SK-N-SH treated with all-trans-retinoic acid at 6 μM for 48 hours (cell line): ENCODE results near the gene GPR137.
"Not testable (repeated sequence)": the region's sequence is repeated elsewhere in the genome, so short reads cannot be mapped to it uniquely, and the experiment has no call there.

Experiments
- ATAC-seq: fragments of 200-7000 bp; cut with Tn5 transposase; 3 replicates; pipeline ENCODE4 v1.9.1; 2020; ENCODE audit warnings: mild to moderate bottlenecking, moderate library complexity
- ARNTL ChIP-seq: fragments of 450-650 bp; formaldehyde crosslinking; IDR thresholded peaks from 2 replicates; pipeline ENCODE4 v1.5.0; 2020; ENCODE audit warnings: low read depth, mild to moderate bottlenecking, moderate library complexity, borderline replicate concordance
- CREB5 ChIP-seq: fragments of 250-450 bp; sonication (Bioruptor Pico); IDR thresholded peaks from 2 replicates; pipeline ENCODE4 v1.5.1; 2020; ENCODE audit warnings: low read depth, mild to moderate bottlenecking, moderate library complexity
- CSDC2 ChIP-seq: fragments of 250-450 bp; sonication (Bioruptor Pico); IDR thresholded peaks from 2 replicates; pipeline ENCODE4 v1.5.0; 2020; ENCODE audit warnings: mild to moderate bottlenecking, moderate library complexity
- CSRNP3 ChIP-seq: fragments of 250-450 bp; sonication (Bioruptor Pico); IDR thresholded peaks from 2 replicates; pipeline ENCODE4 v1.5.1; 2021; ENCODE audit warnings: mild to moderate bottlenecking, moderate library complexity
- ESRRG ChIP-seq: fragments of 250-450 bp; sonication (Bioruptor Pico); IDR thresholded peaks from 2 replicates; pipeline ENCODE4 v1.6.1; 2021; ENCODE audit warnings: mild to moderate bottlenecking
- ISL1 ChIP-seq: fragments of 250-450 bp; sonication (Bioruptor Pico); IDR thresholded peaks from 2 replicates; pipeline ENCODE4 v2.1.2; 2022; ENCODE audit warnings: mild to moderate bottlenecking, moderate library complexity
- POU6F1 ChIP-seq: fragments of 250-450 bp; sonication (Bioruptor Pico); IDR thresholded peaks from 2 replicates; pipeline ENCODE4 v1.8.0; 2021; ENCODE audit warnings: low read depth, mild to moderate bottlenecking, moderate library complexity, borderline replicate concordance
- PPARA ChIP-seq: fragments of 250-450 bp; sonication (Bioruptor Pico); IDR thresholded peaks from 2 replicates; pipeline ENCODE4 v1.5.0; 2020; ENCODE audit warnings: mild to moderate bottlenecking, borderline replicate concordance
- TOX ChIP-seq: fragments of 250-450 bp; sonication (Bioruptor Pico); IDR thresholded peaks from 2 replicates; pipeline ENCODE4 v1.8.0; 2021; ENCODE audit warnings: mild to moderate bottlenecking, moderate library complexity, borderline replicate concordance
- ZFP3 ChIP-seq: fragments of 250-450 bp; sonication (Bioruptor Pico); IDR thresholded peaks from 2 replicates; pipeline ENCODE4 v1.5.0; 2020; ENCODE audit warnings: mild to moderate bottlenecking, moderate library complexity
- ZNF565 ChIP-seq: fragments of 450-650 bp; formaldehyde crosslinking; conservative IDR thresholded peaks from 2 replicates; pipeline ENCODE4 v1.5.0; 2020; ENCODE audit warnings: low read depth, mild to moderate bottlenecking, moderate library complexity
- ZNF8 ChIP-seq: fragments of 450-650 bp; formaldehyde crosslinking; IDR thresholded peaks from 2 replicates; pipeline ENCODE4 v1.5.0; 2020; ENCODE audit warnings: mild to moderate bottlenecking, moderate library complexity

The GPR137 gene

GRCh38 chr11:64314805-64315561 lies 29.3 kb downstream of the GPR137 start (continued):
- TF ChIP-seq CREB5 (CRISPR knock-in tag) (no peak), ZNF8 (CRISPR knock-in tag) (no peak), POU6F1 (no peak), ESRRG (CRISPR knock-in tag) (no peak), PPARA (CRISPR knock-in tag) (no peak), ZNF565 (no peak), ISL1 (CRISPR knock-in tag) (no peak)

- ATAC-seq: not testable (repeated sequence)
Observed at GRCh38 chr11:64315667-64316526, 30.2 kb downstream of the GPR137 start.

GRCh38 chr11:64316672-64317324 lies 31.1 kb downstream of the GPR137 start:
- ATAC-seq: peak; percentile 5
- TF ChIP-seq ZNF8 (CRISPR knock-in tag): no peak
- TF ChIP-seq ARNTL (CRISPR knock-in tag): no peak
- TF ChIP-seq ESRRG (CRISPR knock-in tag): no peak
- TF ChIP-seq CSDC2 (CRISPR knock-in tag): no peak

GRCh38 chr11:64317325-64317960 lies 31.8 kb downstream of the GPR137 start, which contains the start of gene TRMT112:
TRMT112 (minus strand) TSS chr11:64317559; CDS start chr11:64317526, 33 bp downstream.
- no peak for TF ChIP-seq ZNF8 (CRISPR knock-in tag)
- TF ChIP-seq CREB5 (CRISPR knock-in tag): no peak
- no peak for TF ChIP-seq ESRRG (CRISPR knock-in tag)
- ATAC-seq: peak; percentile 89

GRCh38 chr11:64317961-64318765 lies 32.5 kb downstream of the GPR137 start, which contains the start of gene PRDX5:
PRDX5 (plus strand) TSS chr11:64318121; CDS start chr11:64318216, 95 bp downstream.
- TF ChIP-seq TOX (CRISPR knock-in tag) (no peak), CSDC2 (CRISPR knock-in tag) (no peak), CSRNP3 (CRISPR knock-in tag) (no peak), ISL1 (CRISPR knock-in tag) (no peak), ZFP3 (no peak)
- ATAC-seq: peak; percentile 86
